Keratinocyte (primary cell): ENCODE measurements around the gene SERPINB1. TPM values are rescaled to one million over a fixed set of nuclear protein-coding genes. Genes with fewer than 3 reads are reported as not detected.

Experiments used
- DNase-seq: peaks from one replicate; pipeline ENCODE4 v3.0.0-alpha.2; 2011; ENCODE audit warnings: low read depth, missing footprints, low spot score
- FAIRE-seq: peaks from 2 replicates; lab custom pipeline; 2011; peaks lifted over from hg19 to GRCh38; lab: Jason Lieb, UNC
- H2AFZ ChIP-seq: 2 replicates; pipeline ENCODE4 v1.6.0; 2012; ENCODE audit warnings: low read length, control low read depth, inconsistent platforms; ENCODE audit not compliant: control insufficient read depth
- H3K27ac ChIP-seq: 2 replicates; pipeline ENCODE4 v1.5.1; 2011; ENCODE audit warnings: low read length; ENCODE audit not compliant: control insufficient read depth, insufficient read depth
- H3K27me3 ChIP-seq: 3 replicates; pipeline ENCODE4 v1.6.0; 2011; ENCODE audit warnings: low read length; ENCODE audit not compliant: control insufficient read depth, insufficient read depth; ENCODE audit errors: extremely low read depth
- H3K36me3 ChIP-seq, 2 experiments: 2 replicates in 1 of 2; 3 replicates in 1 of 2; pipeline ENCODE4 v1.5.1; 2011; ENCODE audit warnings: low read length in 2 of 2, mild to moderate bottlenecking in 1 of 2; ENCODE audit not compliant: control insufficient read depth in 2 of 2, insufficient read depth in 2 of 2; ENCODE audit errors: extremely low read depth in 1 of 2
- H3K4me1 ChIP-seq: 3 replicates; pipeline ENCODE4 v1.5.1; 2011; ENCODE audit warnings: low read length; ENCODE audit not compliant: control insufficient read depth, insufficient read depth; ENCODE audit errors: extremely low read depth
- H3K4me2 ChIP-seq: 3 replicates; pipeline ENCODE4 v1.6.0; 2011; ENCODE audit warnings: low read depth, low read length; ENCODE audit not compliant: control insufficient read depth, insufficient read depth; ENCODE audit errors: extremely low read depth
- H3K4me3 ChIP-seq, 3 experiments: fragments of 200-600 bp in 1 of 3; sonication (generic) in 1 of 3; 2 replicates in 2 of 3; 3 replicates in 1 of 3; pipeline ENCODE4 v1.5.1; 2011 to 2016; ENCODE audit warnings: low read length in 3 of 3, mild to moderate bottlenecking in 3 of 3, control low read depth in 2 of 3, inconsistent platforms in 1 of 3, low read depth in 1 of 3, mixed read lengths in 1 of 3, mixed run types in 1 of 3, moderate library complexity in 1 of 3; ENCODE audit not compliant: control insufficient read depth in 2 of 3, insufficient read depth in 2 of 3; ENCODE audit errors: extremely low read depth in 1 of 3
- H3K79me2 ChIP-seq: 2 replicates; pipeline ENCODE4 v1.6.0; 2012; ENCODE audit warnings: low read length; ENCODE audit not compliant: control insufficient read depth, insufficient read depth
- H3K9ac ChIP-seq: 3 replicates; pipeline ENCODE4 v1.6.0; 2011; ENCODE audit warnings: low read length; ENCODE audit not compliant: control insufficient read depth, insufficient read depth; ENCODE audit errors: extremely low read depth
- H3K9me1 ChIP-seq: 3 replicates; pipeline ENCODE4 v1.6.0; 2011; ENCODE audit warnings: low read length; ENCODE audit not compliant: control insufficient read depth, insufficient read depth; ENCODE audit errors: extremely low read depth
- H3K9me3 ChIP-seq: 2 replicates; pipeline ENCODE4 v1.5.1; 2012; ENCODE audit warnings: low read depth, low read length; ENCODE audit not compliant: control insufficient read depth
- H4K20me1 ChIP-seq: 3 replicates; pipeline ENCODE4 v1.6.0; 2011; ENCODE audit warnings: low read length; ENCODE audit not compliant: control insufficient read depth, insufficient read depth; ENCODE audit errors: extremely low read depth
- CTCF ChIP-seq, 3 experiments: IDR thresholded peaks in 1 of 3; conservative IDR thresholded peaks in 1 of 3; optimal IDR thresholded peaks in 1 of 3; 2 replicates in 2 of 3; 3 replicates in 1 of 3; pipeline versions ENCODE3 to v1.5.1; 2011; ENCODE audit warnings: low read length in 3 of 3, mild to moderate bottlenecking in 3 of 3, moderate library complexity in 2 of 3, control low read depth in 1 of 3, inconsistent platforms in 1 of 3; ENCODE audit not compliant: insufficient read depth in 2 of 3; ENCODE audit errors: extremely low read depth in 1 of 3
- EZH2 ChIP-seq: IDR thresholded peaks from one replicate; pipeline ENCODE4 v1.6.1; 2012; ENCODE audit warnings: inconsistent platforms, mild to moderate bottlenecking, low read length, moderate library complexity
- dilution Hi-C: fragments of 300-500 bp; cut with MboI; formaldehyde crosslinking; loops from one replicate; pipeline ENCODE4 v1.7.0; 2020; ENCODE audit warnings: low sequenced_read_pairs; ENCODE audit not compliant: extremely low pct_ligation_motif_present
- polyA plus RNA-seq, 5 experiments: library from polyadenylated mRNA; depleted of rRNA in 3 of 5; stranded (reverse) in 3 of 5; stranded (forward) in 1 of 5; unstranded in 1 of 5; fragments of >200 nt; gene quantifications; 1 replicate in 1 of 5; 2 replicates in 3 of 5; 3 replicates in 1 of 5; pipeline versions ENCODE4 v1.2.1 to v1.2.3, GENCODE V29; 2011 to 2012; ENCODE audit warnings: missing spikeins in 2 of 5, low read depth in 1 of 5, low replicate concordance in 1 of 5

The SERPINB1 gene
- polyA plus RNA-seq, 1 donor (not counting 4 experiments of a cell fraction or from before 2014, with no cell fraction given): 71.9 TPM

GRCh38 chr6:2806644-2807043 lies 35.0 kb downstream of the SERPINB1 start:
- Histone ChIP-seq H3K4me3 (no peak overlapping the region), H3K4me1 (peaks cover 34% of the 10 kb centered on the region), H3K36me3 (no peaks in the 10 kb centered on the region), H3K4me2 (no peak overlapping the region), H3K27me3 (no peaks in the 10 kb centered on the region), H2AFZ (no peak overlapping the region), H3K79me2 (no peaks in the 10 kb centered on the region), H3K9me1 (no peaks in the 10 kb centered on the region), H3K9me3 (no peaks in the 10 kb centered on the region), H3K27ac (no peak overlapping the region), H3K9ac (no peak overlapping the region), H4K20me1 (no peaks in the 10 kb centered on the region)
- FAIRE-seq (no peak), DNase-seq (no peak)
- no peak for TF ChIP-seq CTCF (optimal IDR thresholded peaks at IDR 0.05 in 1 of 3, IDR thresholded peaks at IDR 0.05 in 1 of 3, conservative IDR thresholded peaks at IDR 0.05 in 1 of 3; ENCODE audit: extremely low read depth in 1 of 3, insufficient read depth in 2 of 3, low read length in 3 of 3)
- TF ChIP-seq EZH2: no peak
- dilution Hi-C loops: no loop called here

GRCh38 chr6:2805031-2805430 lies 36.6 kb downstream of the SERPINB1 start:
- Histone ChIP-seq H3K4me2 (no peak overlapping the region), H3K79me2 (no peaks in the 10 kb centered on the region), H3K27ac (no peak overlapping the region), H3K9me1 (no peaks in the 10 kb centered on the region), H4K20me1 (no peaks in the 10 kb centered on the region), H3K9ac (no peak overlapping the region), H2AFZ (no peak overlapping the region), H3K36me3 (no peaks in the 10 kb centered on the region), H3K27me3 (no peaks in the 10 kb centered on the region), H3K9me3 (no peaks in the 10 kb centered on the region), H3K4me1 (peaks cover 24% of the 10 kb centered on the region), H3K4me3 (no peak overlapping the region)
- no peak for DNase-seq
- no peak for FAIRE-seq
- dilution Hi-C loops: no loop called here
- TF ChIP-seq CTCF (optimal IDR thresholded peaks at IDR 0.05 in 1 of 3, IDR thresholded peaks at IDR 0.05 in 1 of 3, conservative IDR thresholded peaks at IDR 0.05 in 1 of 3; ENCODE audit: extremely low read depth in 1 of 3, insufficient read depth in 2 of 3, low read length in 3 of 3) (no peak), EZH2 (no peak)
